Occipital lobe (tissue), 2 donors: ENCODE data around the gene NBR1. TPM values are rescaled to one million over a fixed set of nuclear protein-coding genes. Genes with fewer than 3 reads are reported as not detected.

Source experiments
- small RNA-seq: library from RNA; depleted of rRNA; stranded (forward); fragments of <200 nt; gene quantifications from one replicate; pipeline ENCODE3, GENCODE V24; 2014
- total RNA-seq: library from RNA; depleted of rRNA; stranded (reverse); fragments of >200 nt; gene quantifications from one replicate; pipeline ENCODE4 v1.2.3, GENCODE V29; 2014

NBR1 gene
- total RNA-seq, 1 donor from 2014 or later: 64.3 TPM

Small RNA genes lying within 50 kb of the gene (small RNA-seq; reads per million reads assigned to genes)
- gene AC060780.2 (not detected), gene AC060780.3 (not detected), gene AC135721.1 (not detected), gene RF00004 (not detected), gene RNU2-1 (not detected)

Other genes with a start within 250 kb of the NBR1 start
- 26.8 TPM for gene AARSD1, start 206.8 kb upstream of the NBR1 start, total RNA-seq
- 1.2 TPM for gene PTGES3L, start 191.1 kb upstream of the NBR1 start, total RNA-seq
- 13.3 TPM for gene RUNDC1, start 190.6 kb upstream of the NBR1 start, total RNA-seq
- gene RPL27, start 172.8 kb upstream of the NBR1 start, total RNA-seq: 891 TPM
- gene IFI35, start 164.4 kb upstream of the NBR1 start, total RNA-seq: 2.5 TPM
- 58.3 TPM for gene VAT1, start 148.8 kb upstream of the NBR1 start, total RNA-seq
- 3.6 TPM for gene RND2, start 146.0 kb upstream of the NBR1 start, total RNA-seq
- 6.4 TPM for gene BRCA1, start 45.9 kb upstream of the NBR1 start, total RNA-seq
- gene TMEM106A, start 40.7 kb downstream of the NBR1 start, total RNA-seq: 0.62 TPM
- gene CCDC200, start 57.4 kb downstream of the NBR1 start, total RNA-seq: not detected
- gene RNU2-1, start 62.8 kb downstream of the NBR1 start, total RNA-seq: not detected
- gene ARL4D, start 227.8 kb downstream of the NBR1 start, total RNA-seq: 46.5 TPM